Mesothelial cell of epicardium (in vitro differentiated cells): ENCODE results near the gene MEGF8. TPM values are rescaled to one million over a fixed set of nuclear protein-coding genes. Genes with fewer than 3 reads are reported as not detected.

ENCODE experiments used
- DNase-seq, 2 experiments: peaks; one replicate each; pipeline ENCODE4 v3.0.0; 2021; ENCODE audit warnings: low spot score in 2 of 2; ENCODE audit not compliant: unreplicated experiment in 2 of 2
- H3K27ac Mint-ChIP-seq: 2 replicates; pipeline ENCODE4 v1.8.0; 2021; ENCODE audit warnings: mixed read lengths
- H3K27me3 Mint-ChIP-seq: 2 replicates; pipeline ENCODE4 v1.8.0; 2021; ENCODE audit warnings: low read depth, mixed read lengths
- H3K36me3 Mint-ChIP-seq: 2 replicates; pipeline ENCODE4 v1.8.0; 2021; ENCODE audit warnings: mixed read lengths
- H3K4me1 Mint-ChIP-seq: 2 replicates; pipeline ENCODE4 v1.8.0; 2021; ENCODE audit warnings: mixed read lengths
- H3K4me3 Mint-ChIP-seq: 2 replicates; pipeline ENCODE4 v1.8.0; 2021; ENCODE audit warnings: mild to moderate bottlenecking, moderate library complexity, mixed read lengths
- H3K9me3 Mint-ChIP-seq: 2 replicates; pipeline ENCODE4 v1.8.0; 2021; ENCODE audit warnings: mixed read lengths
- total RNA-seq: library from RNA; stranded (reverse); gene quantifications from 3 replicates; pipeline ENCODE4 v1.2.1, GENCODE V29; 2021
- TF ChIP-seq, protein P1 (sequence below): fragments of 200-600 bp; sonication (generic); IDR thresholded peaks from one replicate; pipeline ENCODE4 v1.5.0; 2021; ENCODE audit warnings: antibody characterized with exemption; ENCODE audit not compliant: unreplicated experiment

MEGF8 gene
- total RNA-seq, 1 donor from 2014 or later = 58.9 TPM

GRCh38 chr19:42292042-42292960 is 33.1 kb upstream of the MEGF8 start:
- H3K9me3 Mint-ChIP-seq = no peaks in the 10 kb centered on the region
- peaks cover 19% of the 10 kb centered on the region for H3K36me3 Mint-ChIP-seq
- no peak overlapping the region for H3K27ac Mint-ChIP-seq
- H3K27me3 Mint-ChIP-seq = no peaks in the 10 kb centered on the region
- no peaks in the 10 kb centered on the region for H3K4me1 Mint-ChIP-seq
- TF ChIP-seq, protein P1, sequence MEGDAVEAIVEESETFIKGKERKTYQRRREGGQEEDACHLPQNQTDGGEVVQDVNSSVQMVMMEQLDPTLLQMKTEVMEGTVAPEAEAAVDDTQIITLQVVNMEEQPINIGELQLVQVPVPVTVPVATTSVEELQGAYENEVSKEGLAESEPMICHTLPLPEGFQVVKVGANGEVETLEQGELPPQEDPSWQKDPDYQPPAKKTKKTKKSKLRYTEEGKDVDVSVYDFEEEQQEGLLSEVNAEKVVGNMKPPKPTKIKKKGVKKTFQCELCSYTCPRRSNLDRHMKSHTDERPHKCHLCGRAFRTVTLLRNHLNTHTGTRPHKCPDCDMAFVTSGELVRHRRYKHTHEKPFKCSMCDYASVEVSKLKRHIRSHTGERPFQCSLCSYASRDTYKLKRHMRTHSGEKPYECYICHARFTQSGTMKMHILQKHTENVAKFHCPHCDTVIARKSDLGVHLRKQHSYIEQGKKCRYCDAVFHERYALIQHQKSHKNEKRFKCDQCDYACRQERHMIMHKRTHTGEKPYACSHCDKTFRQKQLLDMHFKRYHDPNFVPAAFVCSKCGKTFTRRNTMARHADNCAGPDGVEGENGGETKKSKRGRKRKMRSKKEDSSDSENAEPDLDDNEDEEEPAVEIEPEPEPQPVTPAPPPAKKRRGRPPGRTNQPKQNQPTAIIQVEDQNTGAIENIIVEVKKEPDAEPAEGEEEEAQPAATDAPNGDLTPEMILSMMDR = no peak
- DNase-seq = no peak
- H3K4me3 Mint-ChIP-seq = no peak overlapping the region

- TF ChIP-seq, protein P1 = no peak
- Mint-ChIP-seq H3K27ac (no peak overlapping the region), H3K36me3 (peaks cover 19% of the 10 kb centered on the region), H3K9me3 (no peaks in the 10 kb centered on the region), H3K4me1 (no peaks in the 10 kb centered on the region), H3K4me3 (no peak overlapping the region), H3K27me3 (no peaks in the 10 kb centered on the region)
- no peak for DNase-seq
Observed at GRCh38 chr19:42292963-42293362, 32.5 kb upstream of the MEGF8 start.

GRCh38 chr19:42293540-42293939 is 31.9 kb upstream of the MEGF8 start:
- Mint-ChIP-seq H3K36me3 (peaks cover 19% of the 10 kb centered on the region), H3K27ac (no peak overlapping the region), H3K4me3 (no peak overlapping the region), H3K4me1 (no peaks in the 10 kb centered on the region), H3K27me3 (no peaks in the 10 kb centered on the region), H3K9me3 (no peaks in the 10 kb centered on the region)
- TF ChIP-seq, protein P1 = no peak
- DNase-seq = no peak

DNA sequence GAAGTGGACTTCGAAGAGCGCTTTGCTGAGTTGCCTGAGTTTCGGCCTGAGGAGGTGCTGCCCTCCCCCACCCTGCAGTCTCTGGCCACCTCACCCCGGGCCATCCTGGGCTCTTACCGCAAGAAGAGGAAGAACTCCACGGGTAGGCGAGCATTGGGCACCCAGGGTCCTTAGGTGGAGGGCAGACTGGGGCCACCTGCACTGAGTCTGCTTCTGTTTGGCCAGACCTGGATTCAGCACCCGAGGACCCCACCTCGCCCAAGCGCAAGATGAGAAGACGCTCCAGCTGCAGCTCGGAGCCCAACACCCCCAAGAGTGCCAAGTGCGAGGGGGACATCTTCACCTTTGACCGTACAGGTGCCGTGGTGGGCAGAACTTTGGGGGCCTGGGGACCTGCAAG is 31.5 kb upstream of the MEGF8 start:
- Mint-ChIP-seq H3K4me3 (no peak overlapping the region), H3K27ac (no peak overlapping the region), H3K36me3 (peaks cover 19% of the 10 kb centered on the region), H3K9me3 (no peaks in the 10 kb centered on the region), H3K27me3 (no peaks in the 10 kb centered on the region), H3K4me1 (no peaks in the 10 kb centered on the region)
- DNase-seq = no peak
- TF ChIP-seq, protein P1 = no peak

DNA sequence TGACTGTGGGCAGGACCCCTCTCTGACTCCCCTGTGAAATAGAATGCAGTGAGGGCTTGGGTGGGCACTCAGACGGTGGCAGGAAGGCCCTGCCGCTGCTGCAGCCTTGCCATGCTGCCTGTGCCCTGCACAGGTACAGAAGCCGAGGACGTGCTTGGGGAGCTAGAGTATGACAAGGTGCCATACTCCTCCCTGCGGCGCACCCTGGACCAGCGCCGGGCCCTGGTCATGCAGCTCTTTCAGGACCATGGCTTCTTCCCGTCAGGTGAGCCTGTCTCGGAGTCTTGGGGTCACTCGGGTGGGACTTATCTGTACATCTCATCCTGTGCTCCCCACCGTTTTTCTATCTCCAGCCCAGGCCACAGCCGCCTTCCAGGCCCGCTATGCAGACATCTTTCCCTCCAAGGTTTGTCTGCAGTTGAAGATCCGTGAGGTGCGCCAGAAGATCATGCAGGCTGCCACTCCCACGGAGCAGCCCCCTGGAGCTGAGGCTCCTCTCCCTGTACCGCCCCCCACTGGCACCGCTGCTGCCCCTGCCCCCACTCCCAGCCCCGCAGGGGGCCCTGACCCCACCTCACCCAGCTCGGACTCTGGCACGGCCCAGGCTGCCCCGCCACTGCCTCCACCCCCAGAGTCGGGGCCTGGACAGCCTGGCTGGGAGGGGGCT is 30.8 kb upstream of the MEGF8 start:
- Mint-ChIP-seq H3K36me3 (peaks cover 18% of the 10 kb centered on the region), H3K4me3 (no peak overlapping the region), H3K27ac (no peak overlapping the region), H3K27me3 (no peaks in the 10 kb centered on the region), H3K4me1 (no peaks in the 10 kb centered on the region), H3K9me3 (no peaks in the 10 kb centered on the region)
- no peak for DNase-seq
- TF ChIP-seq, protein P1 = no peak
